ENCODE results near the gene RTF1.
"Not testable (repeated sequence)": the region's sequence is repeated elsewhere in the genome, so short reads cannot be mapped to it uniquely, and the experiment has no call there.

RTF1 gene

GRCh38 chr15:41416742-41417417 lies at the start of gene RTF1:
TSS of gene RTF1 (plus strand) at chr15:41417095. CDS start at chr15:41417116, 21 bp downstream.
- peak; percentile 98 for DNase-seq

GRCh38 chr15:41367418-41367817 lies 49.5 kb upstream of the RTF1 start:
- DNase-seq, result no peak

GRCh38 chr15:41377978-41378377 lies 38.9 kb upstream of the RTF1 start:
- no peak for DNase-seq

GRCh38 chr15:41383974-41384749 lies 32.7 kb upstream of the RTF1 start:
- DNase-seq, result not testable (repeated sequence)

- no peak for DNase-seq
Measured at GRCh38 chr15:41387646-41388045, 29.2 kb upstream of the RTF1 start.

- no peak for DNase-seq
Measured at GRCh38 chr15:41392659-41393058, 24.2 kb upstream of the RTF1 start.

GRCh38 chr15:41394924-41395323 lies 22.0 kb upstream of the RTF1 start:
- no peak for DNase-seq

- no peak for DNase-seq
Measured at GRCh38 chr15:41396111-41396510, 20.8 kb upstream of the RTF1 start.

- no peak for DNase-seq
Measured at GRCh38 chr15:41401904-41402267, 15.0 kb upstream of the RTF1 start.

GRCh38 chr15:41407341-41407740 lies 9.6 kb upstream of the RTF1 start:
- no peak for DNase-seq

- peak; percentile 23 for DNase-seq
Measured at GRCh38 chr15:41408234-41408641, 8.7 kb upstream of the RTF1 start.

GRCh38 chr15:41411031-41411430 lies 5.9 kb upstream of the RTF1 start:
- DNase-seq, result no peak

GRCh38 chr15:41411441-41411840 lies 5.5 kb upstream of the RTF1 start:
- no peak for DNase-seq

GRCh38 chr15:41416128-41416741 lies 660 bp upstream of the RTF1 start:
- no peak for DNase-seq

GRCh38 chr15:41417418-41418195 lies 712 bp downstream of the RTF1 start:
- peak; percentile 58 for DNase-seq

GRCh38 chr15:41423979-41424659 lies 7.2 kb downstream of the RTF1 start:
- peak; percentile 49 for DNase-seq

- no peak for DNase-seq
Measured at GRCh38 chr15:41424809-41425208, 7.9 kb downstream of the RTF1 start.

- not testable (repeated sequence) for DNase-seq
Measured at GRCh38 chr15:41425907-41426306, 9.0 kb downstream of the RTF1 start.

- DNase-seq, result no peak
Measured at GRCh38 chr15:41429003-41429890, 12.4 kb downstream of the RTF1 start.

GRCh38 chr15:41435037-41435786 lies 18.3 kb downstream of the RTF1 start:
- no peak for DNase-seq

- DNase-seq, result peak; percentile 26
Measured at GRCh38 chr15:41437448-41437847, 20.6 kb downstream of the RTF1 start.
